Upper lobe of left lung (tissue), 4 donors: ENCODE measurements around the gene EYS.

Experiments
- POLR2AphosphoS5 ChIP-seq, 2 donors: sonication (generic); formaldehyde crosslinking; IDR thresholded peaks; one replicate each; pipeline ENCODE4 v1.5.1; 2017; ENCODE audit warnings: antibody characterized with exemption in 2 of 2
- TF ChIP-seq, protein P1 (sequence below), 6 experiments: fragments of 450-650 bp in 4 of 6; fragments of 200-600 bp in 2 of 6; sonication (generic) in 2 of 6; IDR thresholded peaks; one replicate each; pipeline ENCODE4 v1.5.1; 2016 to 2019; ENCODE audit warnings: antibody characterized with exemption in 6 of 6

- TF ChIP-seq, protein P1, sequence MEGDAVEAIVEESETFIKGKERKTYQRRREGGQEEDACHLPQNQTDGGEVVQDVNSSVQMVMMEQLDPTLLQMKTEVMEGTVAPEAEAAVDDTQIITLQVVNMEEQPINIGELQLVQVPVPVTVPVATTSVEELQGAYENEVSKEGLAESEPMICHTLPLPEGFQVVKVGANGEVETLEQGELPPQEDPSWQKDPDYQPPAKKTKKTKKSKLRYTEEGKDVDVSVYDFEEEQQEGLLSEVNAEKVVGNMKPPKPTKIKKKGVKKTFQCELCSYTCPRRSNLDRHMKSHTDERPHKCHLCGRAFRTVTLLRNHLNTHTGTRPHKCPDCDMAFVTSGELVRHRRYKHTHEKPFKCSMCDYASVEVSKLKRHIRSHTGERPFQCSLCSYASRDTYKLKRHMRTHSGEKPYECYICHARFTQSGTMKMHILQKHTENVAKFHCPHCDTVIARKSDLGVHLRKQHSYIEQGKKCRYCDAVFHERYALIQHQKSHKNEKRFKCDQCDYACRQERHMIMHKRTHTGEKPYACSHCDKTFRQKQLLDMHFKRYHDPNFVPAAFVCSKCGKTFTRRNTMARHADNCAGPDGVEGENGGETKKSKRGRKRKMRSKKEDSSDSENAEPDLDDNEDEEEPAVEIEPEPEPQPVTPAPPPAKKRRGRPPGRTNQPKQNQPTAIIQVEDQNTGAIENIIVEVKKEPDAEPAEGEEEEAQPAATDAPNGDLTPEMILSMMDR (IDR thresholded peaks at IDR 0.05) = no peak
- TF ChIP-seq POLR2AphosphoS5 (IDR thresholded peaks at IDR 0.05) = no peak
Measured at GRCh38 chr6:65505736-65506135, 201.3 kb downstream of the EYS start.
